ENCODE data around the gene SIL1. TPM values are rescaled to one million over a fixed set of nuclear protein-coding genes. Genes with fewer than 3 reads are reported as not detected.

Gene SIL1
- total RNA-seq, 1 donor from 2014 or later, result 32.3 TPM

DNA sequence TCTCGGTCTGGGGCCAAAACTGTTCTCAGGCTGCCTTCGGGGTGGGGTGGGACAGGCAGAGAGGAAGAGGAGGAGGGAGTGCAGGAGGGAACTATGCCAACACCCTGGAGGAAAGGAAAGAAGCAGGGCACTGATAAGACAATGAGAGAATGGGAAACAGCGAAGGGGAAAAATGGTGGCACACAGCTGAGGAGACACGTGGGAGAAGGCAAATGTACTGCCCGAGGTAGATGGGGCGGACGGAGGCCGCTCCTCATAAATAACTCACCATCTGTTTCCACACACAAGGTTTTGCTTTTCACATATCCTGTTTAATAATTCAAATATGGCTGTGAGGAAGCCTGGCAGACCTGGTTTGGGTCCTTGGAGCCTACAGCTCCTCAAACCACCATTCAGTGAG is 174.9 kb downstream of the SIL1 start:
- DNase-seq (ENCODE audit: low read depth), result no peak
- TF ChIP-seq, protein P1, sequence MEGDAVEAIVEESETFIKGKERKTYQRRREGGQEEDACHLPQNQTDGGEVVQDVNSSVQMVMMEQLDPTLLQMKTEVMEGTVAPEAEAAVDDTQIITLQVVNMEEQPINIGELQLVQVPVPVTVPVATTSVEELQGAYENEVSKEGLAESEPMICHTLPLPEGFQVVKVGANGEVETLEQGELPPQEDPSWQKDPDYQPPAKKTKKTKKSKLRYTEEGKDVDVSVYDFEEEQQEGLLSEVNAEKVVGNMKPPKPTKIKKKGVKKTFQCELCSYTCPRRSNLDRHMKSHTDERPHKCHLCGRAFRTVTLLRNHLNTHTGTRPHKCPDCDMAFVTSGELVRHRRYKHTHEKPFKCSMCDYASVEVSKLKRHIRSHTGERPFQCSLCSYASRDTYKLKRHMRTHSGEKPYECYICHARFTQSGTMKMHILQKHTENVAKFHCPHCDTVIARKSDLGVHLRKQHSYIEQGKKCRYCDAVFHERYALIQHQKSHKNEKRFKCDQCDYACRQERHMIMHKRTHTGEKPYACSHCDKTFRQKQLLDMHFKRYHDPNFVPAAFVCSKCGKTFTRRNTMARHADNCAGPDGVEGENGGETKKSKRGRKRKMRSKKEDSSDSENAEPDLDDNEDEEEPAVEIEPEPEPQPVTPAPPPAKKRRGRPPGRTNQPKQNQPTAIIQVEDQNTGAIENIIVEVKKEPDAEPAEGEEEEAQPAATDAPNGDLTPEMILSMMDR (conservative IDR thresholded peaks at IDR 0.05; ENCODE audit: low read depth, low read length), result no peak

DNA sequence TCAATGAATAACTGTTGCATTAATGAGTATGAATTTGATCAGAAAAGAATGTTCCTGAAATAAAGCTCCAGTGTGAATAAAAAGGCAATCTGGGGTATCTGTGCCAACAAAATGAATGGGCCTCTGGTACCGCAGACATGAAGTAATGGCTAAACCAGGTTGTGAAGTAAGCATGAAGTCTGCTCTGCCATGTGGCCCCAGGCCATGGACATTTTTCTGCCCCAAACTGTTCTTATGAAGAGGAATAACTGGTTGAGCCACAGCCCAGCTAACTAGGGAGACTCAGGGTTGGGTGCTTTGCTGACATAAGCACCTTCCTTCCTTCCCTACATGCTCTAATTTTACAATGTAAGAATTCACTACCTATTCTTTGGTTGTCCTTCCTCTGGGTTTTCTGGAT is 175.6 kb downstream of the SIL1 start:
- H3K4me3 ChIP-seq (ENCODE audit: low read depth, low read length), result no peak overlapping the region
- no peak for DNase-seq (ENCODE audit: low read depth)
- TF ChIP-seq, protein P1 (conservative IDR thresholded peaks at IDR 0.05; ENCODE audit: low read depth, low read length), result no peak

More for the DNA sequence above, 174.9 kb downstream of the SIL1 start:
- no peak overlapping the region for H3K4me3 ChIP-seq (ENCODE audit: low read depth, low read length)

DNA sequence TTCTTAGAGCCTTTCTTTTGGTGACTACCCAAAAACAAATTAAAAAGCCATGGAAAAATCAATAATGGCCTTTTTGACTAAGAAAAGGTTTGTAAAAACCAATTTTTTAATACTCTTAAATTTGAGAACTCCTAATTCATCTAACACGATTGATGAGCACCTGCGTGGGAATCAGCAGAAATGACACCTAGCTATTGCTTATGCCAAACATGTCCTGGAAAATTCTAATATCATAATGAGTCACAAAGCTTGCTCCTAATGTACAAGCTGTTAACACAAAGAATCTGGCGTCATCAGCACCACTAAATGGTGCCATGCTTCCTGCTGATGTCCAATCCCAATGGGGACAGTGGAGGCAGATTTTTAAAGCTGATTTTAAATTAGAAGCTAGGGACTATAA is 176.8 kb downstream of the SIL1 start:
- DNase-seq (ENCODE audit: low read depth), result no peak
- H3K4me3 ChIP-seq (ENCODE audit: low read depth, low read length), result no peak overlapping the region
- TF ChIP-seq, protein P1 (conservative IDR thresholded peaks at IDR 0.05; ENCODE audit: low read depth, low read length), result no peak

DNA sequence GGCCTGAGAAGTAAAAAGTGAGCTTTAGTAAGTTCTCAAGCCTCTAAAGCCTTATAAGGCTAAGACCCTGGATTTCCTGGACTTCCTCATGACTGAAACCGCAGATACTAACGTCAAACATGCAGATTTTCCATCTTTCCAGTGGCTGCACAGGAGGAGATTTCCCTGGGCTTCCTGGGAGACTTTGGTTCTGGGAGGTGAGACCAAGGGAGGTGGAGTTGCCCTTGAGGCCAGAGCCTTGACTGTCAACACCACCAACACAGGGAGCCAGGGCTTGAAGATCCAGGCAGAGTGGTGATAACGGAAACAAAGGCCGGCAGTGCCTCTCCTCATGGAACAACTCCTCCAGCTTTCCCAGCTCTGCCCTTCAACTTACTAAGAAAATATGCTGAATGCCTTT is 178.3 kb downstream of the SIL1 start:
- TF ChIP-seq, protein P1 (conservative IDR thresholded peaks at IDR 0.05; ENCODE audit: low read depth, low read length), result no peak
- no peak overlapping the region for H3K4me3 ChIP-seq (ENCODE audit: low read depth, low read length)
- DNase-seq (ENCODE audit: low read depth), result no peak

DNA sequence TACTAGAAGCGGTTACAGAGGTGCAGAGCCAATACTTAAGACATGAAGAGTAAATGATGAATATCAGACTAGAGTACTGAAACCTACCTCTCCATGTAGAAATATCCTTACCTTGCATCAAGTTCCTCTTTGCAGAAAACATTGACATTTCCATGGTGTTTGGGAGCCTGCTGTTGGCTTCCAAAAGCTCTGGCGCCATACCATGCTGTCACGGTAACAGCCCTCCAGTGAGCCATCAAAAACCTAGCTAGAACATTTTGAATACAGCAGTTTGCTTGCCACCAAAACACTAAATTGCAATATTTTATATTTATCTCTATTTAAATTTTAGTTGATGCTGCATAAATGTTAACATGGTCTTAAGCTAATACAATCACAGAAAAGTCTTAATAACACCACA is 179.0 kb downstream of the SIL1 start:
- DNase-seq (ENCODE audit: low read depth), result no peak
- H3K4me3 ChIP-seq (ENCODE audit: low read depth, low read length), result no peak overlapping the region
- TF ChIP-seq, protein P1 (conservative IDR thresholded peaks at IDR 0.05; ENCODE audit: low read depth, low read length), result no peak

DNA sequence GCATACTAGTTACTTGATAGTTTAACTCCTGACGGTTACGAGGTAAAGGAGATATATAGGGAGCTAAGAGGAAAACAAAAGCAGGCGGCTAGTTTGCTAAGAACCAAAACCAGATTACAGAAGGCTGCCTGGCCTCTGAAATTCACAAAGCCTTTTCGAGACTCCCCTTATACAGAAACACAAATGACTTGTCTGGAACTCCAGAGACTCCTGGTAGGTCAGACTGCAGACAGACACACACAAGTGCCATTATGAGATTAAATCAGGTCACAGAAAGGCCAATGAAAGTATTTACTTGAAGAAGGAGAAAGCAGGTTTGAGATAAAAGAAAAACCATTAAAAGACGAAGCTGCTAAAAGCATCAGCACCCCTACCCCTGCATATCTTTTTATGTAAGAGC is 180.5 kb downstream of the SIL1 start:
- DNase-seq (ENCODE audit: low read depth), result no peak
- no peak overlapping the region for H3K4me3 ChIP-seq (ENCODE audit: low read depth, low read length)
- TF ChIP-seq, protein P1 (conservative IDR thresholded peaks at IDR 0.05; ENCODE audit: low read depth, low read length), result no peak

DNA sequence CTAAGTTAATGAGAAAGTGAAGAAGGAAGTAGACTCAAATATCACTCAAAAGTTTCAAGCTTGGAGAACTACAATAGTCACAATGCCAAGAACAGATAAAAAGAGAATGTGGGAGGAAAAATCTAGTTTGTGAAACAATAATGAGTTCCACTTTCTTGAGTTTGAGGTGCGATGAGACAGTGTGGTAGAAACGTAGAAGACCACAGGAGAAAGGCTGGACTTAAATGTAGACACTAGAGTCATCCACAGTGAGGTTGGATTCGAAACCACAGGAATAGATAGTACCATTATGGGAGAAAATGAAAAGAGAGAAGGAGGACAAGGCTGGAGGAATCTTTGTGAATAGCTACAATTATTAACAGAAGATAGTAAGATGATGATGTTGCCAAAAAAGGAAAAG is 182.0 kb downstream of the SIL1 start:
- TF ChIP-seq, protein P1 (conservative IDR thresholded peaks at IDR 0.05; ENCODE audit: low read depth, low read length), result no peak
- H3K4me3 ChIP-seq (ENCODE audit: low read depth, low read length), result no peak overlapping the region
- no peak for DNase-seq (ENCODE audit: low read depth)

All from epithelial cell of proximal tubule (primary cell).